ENCODE results near the gene RIMS4. TPM values are rescaled to one million over a fixed set of nuclear protein-coding genes. Genes with fewer than 3 reads are reported as not detected.

RIMS4 gene
- total and polyA plus RNA-seq, 2 of the 13 experiments (the other 11 are each of a cell fraction or from before 2014, with no cell fraction given) = 0.01 to 0.07 TPM

DNA sequence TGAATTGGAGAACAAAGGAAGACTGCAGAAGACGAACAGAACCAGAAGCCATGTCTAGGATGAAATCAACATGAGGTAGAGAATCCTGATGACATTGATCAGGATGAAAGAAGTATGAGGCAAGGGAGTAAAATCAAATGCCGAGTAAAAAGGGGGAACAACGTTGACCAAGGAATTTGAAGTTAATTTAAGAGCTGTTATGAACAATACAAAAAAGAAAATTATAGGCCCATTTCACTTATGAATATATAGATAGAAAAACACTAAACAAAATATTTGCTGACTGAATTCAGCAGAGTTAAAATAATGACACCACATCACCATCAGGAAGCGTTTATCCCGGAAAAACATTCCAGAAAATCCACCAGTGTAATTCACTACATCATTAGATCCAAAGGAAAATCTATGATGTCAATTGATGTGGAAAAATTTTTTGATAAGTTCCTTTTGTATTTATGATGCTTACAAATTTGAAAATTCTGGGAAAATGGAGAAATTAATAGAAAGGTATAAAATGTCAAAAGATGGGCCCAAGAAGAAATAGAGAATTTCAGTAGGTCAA is 103.2 kb downstream of the RIMS4 start:
- CTCF ChIA-PET (ENCODE audit: low intra/inter-chr PET ratio, low total read pairs) = no interaction called here
- H3K9me3 ChIP-seq (ENCODE audit: low read length) = no peaks in the 10 kb centered on the region
- 34% methylated on average over 5 of the region's 5 CpGs for WGBS (ENCODE audit: low lambda C conversion rate)
- no peaks in the 10 kb centered on the region for H4K20me1 ChIP-seq (ENCODE audit: insufficient read depth, low read length)
- H3K4me2 ChIP-seq (ENCODE audit: low read depth, low read length) = no peak overlapping the region
- DNase-seq (ENCODE audit: low spot score) = no peak
- H3K4me1 ChIP-seq (ENCODE audit: insufficient read depth, low read length) = peaks cover 8% of the 10 kb centered on the region; the same call in 1 of the 2 replicates
- no peak for ATAC-seq
- no peak overlapping the region for H3K4me3 ChIP-seq (replicated peaks in 1 of 3; ENCODE audit: insufficient read depth in 1 of 3, low read depth in 2 of 3, low read length in 3 of 3)
- no peak overlapping the region for H3K27ac ChIP-seq (ENCODE audit: extremely low read length, insufficient read depth, low read length)
- BruUV-seq (replicated peaks) = no TSS peak
- H3K36me3 ChIP-seq (replicated peaks in 1 of 2; ENCODE audit: control insufficient read depth in 1 of 2, insufficient read depth in 2 of 2, low read length in 2 of 2) = no peaks in the 10 kb centered on the region
- in situ Hi-C loops (cut with HindIII; ENCODE audit: extremely low pct_ligation_motif_present, low pct_unique_long_range_greater_than_20kb) (no loop called here), intact Hi-C loops (cut with micrococcal nuclease; ENCODE audit: unreplicated experiment) (no loop called here)
- no peak for FAIRE-seq
- no peak overlapping the region for H2AFZ ChIP-seq (ENCODE audit: low read length)
- TF ChIP-seq ZNF761 (CRISPR knock-in tag; conservative IDR thresholded peaks at IDR 0.05) = no peak
- TF ChIP-seq HOXA9 (CRISPR knock-in tag; IDR thresholded peaks at IDR 0.05; ENCODE audit: borderline replicate concordance) = no peak
- no peak for TF ChIP-seq KDM1A (CRISPR knock-in tag; IDR thresholded peaks at IDR 0.05)
- no peak for TF ChIP-seq POLR2G (IDR thresholded peaks at IDR 0.05; ENCODE audit: low read depth, low read length)
- TF ChIP-seq, protein P1, sequence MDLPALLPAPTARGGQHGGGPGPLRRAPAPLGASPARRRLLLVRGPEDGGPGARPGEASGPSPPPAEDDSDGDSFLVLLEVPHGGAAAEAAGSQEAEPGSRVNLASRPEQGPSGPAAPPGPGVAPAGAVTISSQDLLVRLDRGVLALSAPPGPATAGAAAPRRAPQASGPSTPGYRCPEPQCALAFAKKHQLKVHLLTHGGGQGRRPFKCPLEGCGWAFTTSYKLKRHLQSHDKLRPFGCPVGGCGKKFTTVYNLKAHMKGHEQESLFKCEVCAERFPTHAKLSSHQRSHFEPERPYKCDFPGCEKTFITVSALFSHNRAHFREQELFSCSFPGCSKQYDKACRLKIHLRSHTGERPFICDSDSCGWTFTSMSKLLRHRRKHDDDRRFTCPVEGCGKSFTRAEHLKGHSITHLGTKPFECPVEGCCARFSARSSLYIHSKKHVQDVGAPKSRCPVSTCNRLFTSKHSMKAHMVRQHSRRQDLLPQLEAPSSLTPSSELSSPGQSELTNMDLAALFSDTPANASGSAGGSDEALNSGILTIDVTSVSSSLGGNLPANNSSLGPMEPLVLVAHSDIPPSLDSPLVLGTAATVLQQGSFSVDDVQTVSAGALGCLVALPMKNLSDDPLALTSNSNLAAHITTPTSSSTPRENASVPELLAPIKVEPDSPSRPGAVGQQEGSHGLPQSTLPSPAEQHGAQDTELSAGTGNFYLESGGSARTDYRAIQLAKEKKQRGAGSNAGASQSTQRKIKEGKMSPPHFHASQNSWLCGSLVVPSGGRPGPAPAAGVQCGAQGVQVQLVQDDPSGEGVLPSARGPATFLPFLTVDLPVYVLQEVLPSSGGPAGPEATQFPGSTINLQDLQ (CRISPR knock-in tag; IDR thresholded peaks at IDR 0.05) = no peak
- no peak for TF ChIP-seq ATF7-NPFF (CRISPR knock-in tag; IDR thresholded peaks at IDR 0.05; ENCODE audit: low read depth)
- TF ChIP-seq, protein P2, sequence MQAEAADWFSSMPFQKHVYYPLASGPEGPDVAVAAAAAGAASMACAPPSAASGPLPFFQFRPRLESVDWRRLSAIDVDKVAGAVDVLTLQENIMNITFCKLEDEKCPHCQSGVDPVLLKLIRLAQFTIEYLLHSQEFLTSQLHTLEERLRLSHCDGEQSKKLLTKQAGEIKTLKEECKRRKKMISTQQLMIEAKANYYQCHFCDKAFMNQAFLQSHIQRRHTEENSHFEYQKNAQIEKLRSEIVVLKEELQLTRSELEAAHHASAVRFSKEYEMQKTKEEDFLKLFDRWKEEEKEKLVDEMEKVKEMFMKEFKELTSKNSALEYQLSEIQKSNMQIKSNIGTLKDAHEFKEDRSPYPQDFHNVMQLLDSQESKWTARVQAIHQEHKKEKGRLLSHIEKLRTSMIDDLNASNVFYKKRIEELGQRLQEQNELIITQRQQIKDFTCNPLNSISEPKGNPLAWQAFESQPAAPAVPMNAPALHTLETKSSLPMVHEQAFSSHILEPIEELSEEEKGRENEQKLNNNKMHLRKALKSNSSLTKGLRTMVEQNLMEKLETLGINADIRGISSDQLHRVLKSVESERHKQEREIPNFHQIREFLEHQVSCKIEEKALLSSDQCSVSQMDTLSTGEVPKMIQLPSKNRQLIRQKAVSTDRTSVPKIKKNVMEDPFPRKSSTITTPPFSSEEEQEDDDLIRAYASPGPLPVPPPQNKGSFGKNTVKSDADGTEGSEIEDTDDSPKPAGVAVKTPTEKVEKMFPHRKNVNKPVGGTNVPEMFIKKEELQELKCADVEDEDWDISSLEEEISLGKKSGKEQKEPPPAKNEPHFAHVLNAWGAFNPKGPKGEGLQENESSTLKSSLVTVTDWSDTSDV (CRISPR knock-in tag; IDR thresholded peaks at IDR 0.05) = no peak
- TF ChIP-seq ZNF772 (CRISPR knock-in tag; IDR thresholded peaks at IDR 0.05) = no peak
- no peak for TF ChIP-seq ZNF674 (CRISPR knock-in tag; IDR thresholded peaks at IDR 0.05; ENCODE audit: low read depth)
- POLR2A ChIA-PET = no interaction called here
- peaks cover 3 to 35% of the 10 kb centered on the region in 2 experiments; a peak in 3 of 5 replicates for H3K27me3 ChIP-seq (ENCODE audit: control insufficient read depth in 1 of 2, insufficient read depth in 2 of 2, low read length in 2 of 2)
- H3K79me2 ChIP-seq (ENCODE audit: insufficient read depth, low read length) = no peaks in the 10 kb centered on the region
- H3K9ac ChIP-seq (ENCODE audit: insufficient read depth, low read depth, low read length) = no peak overlapping the region
